ENCODE measurements around the gene OLA1.

DNA sequence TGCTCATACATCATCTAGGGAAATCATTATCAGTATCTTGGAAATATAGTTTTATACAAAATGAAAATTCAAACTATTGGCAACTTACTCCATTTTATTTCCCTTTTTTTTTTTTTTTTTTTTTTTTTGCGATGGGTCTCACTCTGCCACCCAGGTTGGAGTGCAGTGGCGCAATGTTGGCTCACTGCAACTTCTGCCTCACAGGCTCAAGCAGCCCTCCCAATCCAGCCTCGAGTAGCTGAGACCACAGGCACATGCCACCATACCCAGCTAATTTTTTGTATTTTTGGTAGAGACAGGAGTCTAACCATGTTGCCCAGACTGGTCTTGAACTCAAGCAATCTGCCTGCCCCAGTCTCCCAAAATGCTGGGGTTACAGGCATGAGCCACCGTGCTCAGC, 29.0 kb downstream of the OLA1 start:
- TF ChIP-seq EP300 (IDR thresholded peaks at IDR 0.05; ENCODE audit: low read depth in 2 of 2, low read length in 2 of 2), result no peak
- TF ChIP-seq EP300 (CRISPR knock-in tag; IDR thresholded peaks at IDR 0.05; ENCODE audit: borderline replicate concordance), result no peak
- TF ChIP-seq, protein P1, sequence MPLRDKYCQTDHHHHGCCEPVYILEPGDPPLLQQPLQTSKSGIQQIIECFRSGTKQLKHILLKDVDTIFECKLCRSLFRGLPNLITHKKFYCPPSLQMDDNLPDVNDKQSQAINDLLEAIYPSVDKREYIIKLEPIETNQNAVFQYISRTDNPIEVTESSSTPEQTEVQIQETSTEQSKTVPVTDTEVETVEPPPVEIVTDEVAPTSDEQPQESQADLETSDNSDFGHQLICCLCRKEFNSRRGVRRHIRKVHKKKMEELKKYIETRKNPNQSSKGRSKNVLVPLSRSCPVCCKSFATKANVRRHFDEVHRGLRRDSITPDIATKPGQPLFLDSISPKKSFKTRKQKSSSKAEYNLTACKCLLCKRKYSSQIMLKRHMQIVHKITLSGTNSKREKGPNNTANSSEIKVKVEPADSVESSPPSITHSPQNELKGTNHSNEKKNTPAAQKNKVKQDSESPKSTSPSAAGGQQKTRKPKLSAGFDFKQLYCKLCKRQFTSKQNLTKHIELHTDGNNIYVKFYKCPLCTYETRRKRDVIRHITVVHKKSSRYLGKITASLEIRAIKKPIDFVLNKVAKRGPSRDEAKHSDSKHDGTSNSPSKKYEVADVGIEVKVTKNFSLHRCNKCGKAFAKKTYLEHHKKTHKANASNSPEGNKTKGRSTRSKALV (CRISPR knock-in tag; IDR thresholded peaks at IDR 0.05), result no peak
- TF ChIP-seq TARDBP (CRISPR knock-in tag; IDR thresholded peaks at IDR 0.05), result no peak
- TF ChIP-seq SRF (IDR thresholded peaks at IDR 0.05; ENCODE audit: low read depth, low read length), result no peak
- TF ChIP-seq, protein P2, sequence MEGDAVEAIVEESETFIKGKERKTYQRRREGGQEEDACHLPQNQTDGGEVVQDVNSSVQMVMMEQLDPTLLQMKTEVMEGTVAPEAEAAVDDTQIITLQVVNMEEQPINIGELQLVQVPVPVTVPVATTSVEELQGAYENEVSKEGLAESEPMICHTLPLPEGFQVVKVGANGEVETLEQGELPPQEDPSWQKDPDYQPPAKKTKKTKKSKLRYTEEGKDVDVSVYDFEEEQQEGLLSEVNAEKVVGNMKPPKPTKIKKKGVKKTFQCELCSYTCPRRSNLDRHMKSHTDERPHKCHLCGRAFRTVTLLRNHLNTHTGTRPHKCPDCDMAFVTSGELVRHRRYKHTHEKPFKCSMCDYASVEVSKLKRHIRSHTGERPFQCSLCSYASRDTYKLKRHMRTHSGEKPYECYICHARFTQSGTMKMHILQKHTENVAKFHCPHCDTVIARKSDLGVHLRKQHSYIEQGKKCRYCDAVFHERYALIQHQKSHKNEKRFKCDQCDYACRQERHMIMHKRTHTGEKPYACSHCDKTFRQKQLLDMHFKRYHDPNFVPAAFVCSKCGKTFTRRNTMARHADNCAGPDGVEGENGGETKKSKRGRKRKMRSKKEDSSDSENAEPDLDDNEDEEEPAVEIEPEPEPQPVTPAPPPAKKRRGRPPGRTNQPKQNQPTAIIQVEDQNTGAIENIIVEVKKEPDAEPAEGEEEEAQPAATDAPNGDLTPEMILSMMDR (CRISPR knock-in tag; IDR thresholded peaks at IDR 0.05), result no peak
- no peak for TF ChIP-seq ARNTL (CRISPR knock-in tag; IDR thresholded peaks at IDR 0.05)
- TF ChIP-seq, protein P3, sequence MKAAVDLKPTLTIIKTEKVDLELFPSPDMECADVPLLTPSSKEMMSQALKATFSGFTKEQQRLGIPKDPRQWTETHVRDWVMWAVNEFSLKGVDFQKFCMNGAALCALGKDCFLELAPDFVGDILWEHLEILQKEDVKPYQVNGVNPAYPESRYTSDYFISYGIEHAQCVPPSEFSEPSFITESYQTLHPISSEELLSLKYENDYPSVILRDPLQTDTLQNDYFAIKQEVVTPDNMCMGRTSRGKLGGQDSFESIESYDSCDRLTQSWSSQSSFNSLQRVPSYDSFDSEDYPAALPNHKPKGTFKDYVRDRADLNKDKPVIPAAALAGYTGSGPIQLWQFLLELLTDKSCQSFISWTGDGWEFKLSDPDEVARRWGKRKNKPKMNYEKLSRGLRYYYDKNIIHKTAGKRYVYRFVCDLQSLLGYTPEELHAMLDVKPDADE (CRISPR knock-in tag; IDR thresholded peaks at IDR 0.05), result no peak
- TF ChIP-seq FOSL2 (CRISPR knock-in tag; IDR thresholded peaks at IDR 0.05), result no peak
- no peak for TF ChIP-seq CBX5 (CRISPR knock-in tag; IDR thresholded peaks at IDR 0.05; ENCODE audit: borderline replicate concordance)
- no peak for TF ChIP-seq FOXM1 (CRISPR knock-in tag; IDR thresholded peaks at IDR 0.05)
- TF ChIP-seq POLR2G (IDR thresholded peaks at IDR 0.05; ENCODE audit: low read depth, low read length), result no peak
- no peak for TF ChIP-seq KLF16 (CRISPR knock-in tag; IDR thresholded peaks at IDR 0.05)
- no peak for TF ChIP-seq BHLHE40 (IDR thresholded peaks at IDR 0.05; ENCODE audit: low read length)

Data from HepG2 (cell line).